ENCODE data around the gene CAMK1G. TPM values are rescaled to one million over a fixed set of nuclear protein-coding genes. Genes with fewer than 3 reads are reported as not detected.

CAMK1G gene
- total and polyA plus RNA-seq, 3 donors from 2014 or later, result 1.1 to 2.0 (median 1.4) TPM

DNA sequence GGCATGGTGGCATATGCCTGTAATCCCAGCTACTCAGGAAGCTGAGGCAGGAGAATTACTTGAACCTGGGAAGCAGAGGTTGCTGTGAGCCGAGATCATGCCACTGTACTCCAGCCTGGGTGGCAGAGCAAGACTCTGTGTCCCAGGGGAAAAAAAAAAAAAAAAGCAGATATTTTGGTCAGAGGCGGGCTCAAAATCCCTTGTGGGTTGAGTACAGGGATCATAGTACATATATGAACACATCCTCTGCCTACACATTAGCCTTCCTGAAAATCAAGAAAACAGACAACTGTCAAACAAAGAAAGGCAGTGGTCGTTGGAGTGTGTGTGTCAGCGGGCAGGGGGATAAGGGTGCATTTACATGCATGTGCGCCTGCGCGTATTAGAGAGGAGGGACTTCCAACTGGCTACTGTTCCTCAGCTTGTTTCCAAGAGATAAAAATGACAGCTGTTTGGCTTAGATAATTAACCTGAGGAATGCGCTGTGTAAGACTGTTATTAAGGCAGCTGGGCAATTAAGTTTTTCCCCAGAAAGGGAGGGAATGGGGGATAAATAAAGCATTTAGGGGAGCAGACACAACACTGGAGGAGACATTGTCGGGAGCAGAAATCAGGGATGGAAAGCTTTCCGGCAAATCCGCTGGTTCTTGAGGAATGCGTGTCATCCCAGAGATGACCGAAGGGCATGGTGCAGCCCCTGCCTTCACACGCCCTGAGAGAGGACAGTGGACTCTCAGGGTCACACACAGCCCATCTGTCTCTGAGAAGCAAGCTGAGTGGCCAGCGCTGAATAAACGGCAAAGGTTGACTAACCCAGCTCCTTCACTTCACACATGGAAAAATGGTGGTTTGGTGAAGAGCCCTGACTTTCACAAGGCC, 62.3 kb downstream of the CAMK1G start:
- DNase-seq, result no peak
- no peaks in the 10 kb centered on the region for H3K27me3 ChIP-seq
- intact Hi-C loops (cut with DNase I; ENCODE audit: low total_unique reads), result no loop called here
- no peak overlapping the region for H3K27ac ChIP-seq
- H3K4me1 ChIP-seq, result peaks cover 41% of the 10 kb centered on the region
- H3K9me3 ChIP-seq, result no peaks in the 10 kb centered on the region
- no peaks in the 10 kb centered on the region for H3K36me3 ChIP-seq (ENCODE audit: low read depth, missing control alignments)
- TF ChIP-seq POLR2A (IDR thresholded peaks at IDR 0.05), result no peak
- TF ChIP-seq, protein P1, sequence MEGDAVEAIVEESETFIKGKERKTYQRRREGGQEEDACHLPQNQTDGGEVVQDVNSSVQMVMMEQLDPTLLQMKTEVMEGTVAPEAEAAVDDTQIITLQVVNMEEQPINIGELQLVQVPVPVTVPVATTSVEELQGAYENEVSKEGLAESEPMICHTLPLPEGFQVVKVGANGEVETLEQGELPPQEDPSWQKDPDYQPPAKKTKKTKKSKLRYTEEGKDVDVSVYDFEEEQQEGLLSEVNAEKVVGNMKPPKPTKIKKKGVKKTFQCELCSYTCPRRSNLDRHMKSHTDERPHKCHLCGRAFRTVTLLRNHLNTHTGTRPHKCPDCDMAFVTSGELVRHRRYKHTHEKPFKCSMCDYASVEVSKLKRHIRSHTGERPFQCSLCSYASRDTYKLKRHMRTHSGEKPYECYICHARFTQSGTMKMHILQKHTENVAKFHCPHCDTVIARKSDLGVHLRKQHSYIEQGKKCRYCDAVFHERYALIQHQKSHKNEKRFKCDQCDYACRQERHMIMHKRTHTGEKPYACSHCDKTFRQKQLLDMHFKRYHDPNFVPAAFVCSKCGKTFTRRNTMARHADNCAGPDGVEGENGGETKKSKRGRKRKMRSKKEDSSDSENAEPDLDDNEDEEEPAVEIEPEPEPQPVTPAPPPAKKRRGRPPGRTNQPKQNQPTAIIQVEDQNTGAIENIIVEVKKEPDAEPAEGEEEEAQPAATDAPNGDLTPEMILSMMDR (IDR thresholded peaks at IDR 0.05), result no peak
- H3K4me3 ChIP-seq, result no peak overlapping the region
- WGBS, 2 donors, result 55 to 63% methylated on average over 16 of the region's 16 CpGs

DNA sequence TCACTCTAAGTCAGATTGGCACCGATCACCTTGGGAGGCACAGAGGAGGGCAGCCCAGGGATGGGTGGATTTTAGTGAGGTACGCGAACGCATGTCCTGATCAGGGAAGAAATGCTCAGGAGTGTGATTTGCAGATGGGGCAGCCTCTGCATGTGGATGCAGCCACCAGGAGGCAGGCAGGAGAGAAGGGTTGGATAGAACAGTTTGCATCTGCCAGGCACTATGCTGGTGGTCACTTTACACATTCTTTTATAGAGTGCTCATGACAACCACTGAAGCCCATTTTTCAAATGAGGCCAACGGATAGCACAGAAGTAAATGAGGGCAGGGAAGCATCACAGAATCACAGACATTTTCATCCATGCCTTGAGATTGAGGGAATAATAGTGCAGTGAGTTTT, 63.0 kb downstream of the CAMK1G start:
- intact Hi-C loops (cut with DNase I; ENCODE audit: low total_unique reads), result no loop called here
- H3K9me3 ChIP-seq, result no peaks in the 10 kb centered on the region
- no peaks in the 10 kb centered on the region for H3K27me3 ChIP-seq
- DNase-seq, result no peak
- no peak overlapping the region for H3K27ac ChIP-seq
- no peak for TF ChIP-seq POLR2A (IDR thresholded peaks at IDR 0.05)
- TF ChIP-seq, protein P1 (IDR thresholded peaks at IDR 0.05), result no peak
- peaks cover 38% of the 10 kb centered on the region for H3K4me1 ChIP-seq
- no peaks in the 10 kb centered on the region for H3K36me3 ChIP-seq (ENCODE audit: low read depth, missing control alignments)
- no peak overlapping the region for H3K4me3 ChIP-seq
- 93 to 94% methylated on average over 5 of the region's 5 CpGs for WGBS, 2 donors

DNA sequence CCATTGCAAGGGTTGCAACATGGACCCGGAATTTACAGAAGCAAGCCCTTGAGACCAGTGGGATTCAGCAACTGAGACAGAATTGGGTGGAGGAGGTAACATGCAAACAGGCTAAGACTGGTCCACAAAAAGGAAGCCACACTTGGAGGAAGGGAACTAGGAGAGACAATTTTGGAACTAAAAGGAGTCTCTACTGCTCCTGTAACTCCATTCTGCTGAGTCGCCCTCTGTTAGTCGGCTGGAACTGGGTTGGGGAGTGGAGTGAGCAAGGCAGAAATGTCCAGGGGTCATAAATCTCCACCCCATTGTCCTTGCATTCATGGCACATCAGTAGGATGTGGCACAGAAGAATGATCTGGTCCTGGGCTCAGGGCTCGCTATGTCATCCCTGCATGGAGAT, 63.6 kb downstream of the CAMK1G start:
- Histone ChIP-seq H3K27ac (no peak overlapping the region), H3K4me1 (peaks cover 35% of the 10 kb centered on the region)

DNA sequence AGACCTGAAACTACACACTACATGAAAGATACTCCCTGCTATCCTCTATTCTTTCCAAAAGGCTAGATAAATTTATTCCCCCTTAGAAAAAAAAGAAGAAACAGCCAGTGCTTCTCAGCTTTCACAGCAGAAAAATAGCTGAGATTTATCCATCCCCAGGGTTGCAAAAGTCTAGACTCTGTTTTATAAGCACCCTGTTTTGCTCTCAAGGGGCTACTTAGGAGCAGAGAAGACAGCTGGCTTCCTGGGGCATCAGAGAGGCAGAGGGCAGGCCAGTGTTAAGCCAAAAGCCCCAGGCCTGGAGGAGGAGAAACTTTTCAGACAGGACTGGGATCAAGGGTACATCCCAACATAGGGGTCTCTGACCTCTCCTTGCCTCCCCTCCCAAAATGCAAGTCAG, 64.8 kb downstream of the CAMK1G start:
- no peak overlapping the region for H3K27ac ChIP-seq
- no peaks in the 10 kb centered on the region for H3K27me3 ChIP-seq
- H3K36me3 ChIP-seq (ENCODE audit: low read depth, missing control alignments), result no peaks in the 10 kb centered on the region
- no peak for DNase-seq
- no peaks in the 10 kb centered on the region for H3K9me3 ChIP-seq
- TF ChIP-seq POLR2A (IDR thresholded peaks at IDR 0.05), result no peak
- intact Hi-C loops (cut with DNase I; ENCODE audit: low total_unique reads), result no loop called here
- H3K4me3 ChIP-seq, result no peak overlapping the region
- peaks cover 32% of the 10 kb centered on the region for H3K4me1 ChIP-seq

More for the DNA sequence above, 63.6 kb downstream of the CAMK1G start:
- Histone ChIP-seq H3K4me3 (no peak overlapping the region), H3K27me3 (no peaks in the 10 kb centered on the region), H3K36me3 (ENCODE audit: low read depth, missing control alignments) (no peaks in the 10 kb centered on the region), H3K9me3 (no peaks in the 10 kb centered on the region)
- intact Hi-C loops (cut with DNase I; ENCODE audit: low total_unique reads), result no loop called here
- WGBS, 2 donors, result 74 to 77% methylated on average over 4 of the region's 4 CpGs
- TF ChIP-seq, protein P1 (IDR thresholded peaks at IDR 0.05), result no peak
- no peak for TF ChIP-seq POLR2A (IDR thresholded peaks at IDR 0.05)
- no peak for DNase-seq

DNA sequence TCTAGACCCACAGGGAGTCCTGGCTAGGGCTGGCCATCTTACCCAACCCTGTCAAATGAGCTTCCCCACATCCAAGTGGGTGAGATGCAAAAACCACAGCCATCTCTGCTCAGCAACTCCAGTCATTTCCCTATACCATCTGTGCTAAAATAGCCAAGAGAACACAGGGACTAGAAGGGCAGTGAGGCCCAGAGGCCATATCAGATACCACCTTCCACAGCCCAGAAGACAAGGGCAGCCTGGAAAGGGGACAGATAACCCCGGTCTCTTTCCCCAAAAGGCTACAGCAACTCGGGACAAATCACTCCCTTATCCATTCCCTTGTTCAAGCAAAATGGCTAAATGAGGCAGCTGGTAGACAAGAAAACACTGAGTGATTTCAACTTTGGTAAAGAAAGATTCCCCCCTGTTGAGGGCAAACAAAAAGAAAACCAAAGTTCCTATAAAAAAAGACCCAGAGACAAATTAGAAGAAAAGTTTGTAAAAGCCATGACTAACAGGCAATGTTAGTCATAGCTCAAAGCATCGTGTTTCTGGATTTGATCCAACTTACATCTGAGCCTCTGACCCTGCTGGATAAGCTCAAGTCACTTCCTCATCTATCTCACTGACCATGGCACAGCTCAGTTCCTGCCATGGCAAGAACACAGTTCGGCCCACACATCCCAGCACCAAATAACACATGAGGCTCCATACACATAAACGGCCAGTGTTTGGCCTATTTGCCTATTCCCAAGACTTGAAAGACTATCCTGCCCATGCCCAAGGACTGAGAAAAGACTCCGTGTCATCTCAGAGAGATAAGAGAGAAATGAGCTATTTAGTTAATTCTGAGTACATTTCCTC, 65.6 kb downstream of the CAMK1G start:
- Histone ChIP-seq H3K36me3 (ENCODE audit: low read depth, missing control alignments) (no peaks in the 10 kb centered on the region), H3K4me1 (peaks cover 24% of the 10 kb centered on the region)
- 61 to 63% methylated on average over 6 of the region's 6 CpGs for whole genome bisulfite sequencing, 2 donors

More for the DNA sequence above, 65.6 kb downstream of the CAMK1G start:
- no peak overlapping the region for H3K4me3 ChIP-seq
- DNase-seq, result no peak
- TF ChIP-seq POLR2A (IDR thresholded peaks at IDR 0.05), result no peak
- TF ChIP-seq, protein P1 (IDR thresholded peaks at IDR 0.05), result no peak
- H3K27ac ChIP-seq, result no peak overlapping the region
- intact Hi-C loops (cut with DNase I; ENCODE audit: low total_unique reads), result no loop called here
- H3K9me3 ChIP-seq, result no peaks in the 10 kb centered on the region
- H3K27me3 ChIP-seq, result no peaks in the 10 kb centered on the region

All from testis (tissue), 3 donors.